Epithelial cell of proximal tubule (primary cell): ENCODE measurements around the gene ATP6AP1. TPM values are rescaled to one million over a fixed set of nuclear protein-coding genes. Genes with fewer than 3 reads are reported as not detected.

Source experiments
- DNase-seq: peaks from one replicate; pipeline ENCODE4 v3.0.0-alpha.2; 2011; ENCODE audit warnings: low read depth
- H3K4me3 ChIP-seq: 2 replicates; pipeline ENCODE4 v1.5.1; 2011; ENCODE audit warnings: low read depth, mild to moderate bottlenecking, low read length
- CTCF ChIP-seq: conservative IDR thresholded peaks from 2 replicates; pipeline ENCODE4 v1.5.1; 2012; ENCODE audit warnings: low read depth, mild to moderate bottlenecking, low read length
- total RNA-seq: library from RNA; depleted of rRNA; stranded (reverse); fragments of >200 nt; gene quantifications from 2 replicates; pipeline ENCODE4 v1.2.3, GENCODE V29; 2015

Gene ATP6AP1
- total RNA-seq, 1 donor from 2014 or later, result 55.1 TPM

GRCh38 chrX:154476821-154477220 lies 48.3 kb downstream of the ATP6AP1 start:
- TF ChIP-seq CTCF, result no peak
- no peak overlapping the region for H3K4me3 ChIP-seq
- no peak for DNase-seq

- peak overlapping the region; percentile 49 for H3K4me3 ChIP-seq
- no peak for TF ChIP-seq CTCF
- DNase-seq, result no peak
Measured at GRCh38 chrX:154477891-154478477, 49.5 kb downstream of the ATP6AP1 start.

- DNase-seq, result no peak
- no peak for TF ChIP-seq CTCF
- H3K4me3 ChIP-seq, result peak within 1 kb of the TSS; percentile 49
Measured at GRCh38 chrX:154478728-154479622, 50.5 kb downstream of the ATP6AP1 start, which contains the start of gene LAGE3. TSS of gene LAGE3 (minus strand) at chrX:154479281. CDS start at chrX:154478915, 366 bp downstream.

GRCh38 chrX:154481195-154481594 lies 52.7 kb downstream of the ATP6AP1 start:
- no peak overlapping the region for H3K4me3 ChIP-seq
- no peak for TF ChIP-seq CTCF
- no peak for DNase-seq

GRCh38 chrX:154481911-154482601 lies 53.6 kb downstream of the ATP6AP1 start:
- H3K4me3 ChIP-seq, result no peak overlapping the region
- TF ChIP-seq CTCF, result no peak
- no peak for DNase-seq

GRCh38 chrX:154482786-154483185 lies 54.3 kb downstream of the ATP6AP1 start:
- no peak for TF ChIP-seq CTCF
- DNase-seq, result no peak
- H3K4me3 ChIP-seq, result no peak overlapping the region
